Erythroblast (primary cell): ENCODE measurements around the gene TSPEAR.
"Not testable (repeated sequence)": the region's sequence is repeated elsewhere in the genome, so short reads cannot be mapped to it uniquely, and the experiment has no call there.

Source experiments
- DNase-seq, 2 experiments: peaks; one replicate each; lab custom pipeline; 2025; lab: John Stamatoyannopoulos, UW
- GATA1 ChIP-seq: IDR thresholded peaks from 2 replicates; pipeline ENCODE4 v1.6.1; 2011; ENCODE audit warnings: low read depth, mild to moderate bottlenecking, control low read depth, low read length, moderate library complexity
- POLR2A ChIP-seq: IDR thresholded peaks from 2 replicates; pipeline ENCODE4 v1.6.1; 2011; ENCODE audit warnings: mild to moderate bottlenecking, low read length

TSPEAR gene

GRCh38 chr21:44612669-44613229 is 98.6 kb downstream of the TSPEAR start:
- TF ChIP-seq GATA1 = no peak
- TF ChIP-seq POLR2A = no peak
- DNase-seq = no peak

- DNase-seq = no peak
- TF ChIP-seq GATA1 (no peak), POLR2A (no peak)
Observed at GRCh38 chr21:44612029-44612486, 99.3 kb downstream of the TSPEAR start, which contains the start of gene KRTAP10-8. KRTAP10-8 (plus strand) TSS chr21:44612079; CDS start chr21:44612101, 22 bp downstream.

DNA sequence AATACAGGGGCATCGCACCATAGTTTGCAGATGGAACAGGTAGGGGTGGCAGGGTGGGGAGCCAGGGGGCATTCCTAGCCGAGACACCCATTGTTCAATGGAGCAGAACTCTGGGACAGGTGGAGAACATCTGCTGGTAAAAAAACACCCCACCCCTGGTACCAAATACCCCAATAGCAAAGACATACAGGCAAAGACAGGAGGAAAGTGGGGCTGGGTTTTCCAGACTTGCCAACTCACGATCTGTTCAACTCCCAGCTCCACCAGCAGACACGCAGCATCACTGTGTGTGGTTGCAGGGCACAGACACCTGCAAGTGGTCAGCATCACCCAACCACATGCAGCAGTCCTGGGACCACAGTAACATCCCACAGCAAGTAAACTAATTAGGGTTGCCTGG is 99.8 kb downstream of the TSPEAR start:
- TF ChIP-seq POLR2A (no peak), GATA1 (no peak)
- no peak for DNase-seq

DNA sequence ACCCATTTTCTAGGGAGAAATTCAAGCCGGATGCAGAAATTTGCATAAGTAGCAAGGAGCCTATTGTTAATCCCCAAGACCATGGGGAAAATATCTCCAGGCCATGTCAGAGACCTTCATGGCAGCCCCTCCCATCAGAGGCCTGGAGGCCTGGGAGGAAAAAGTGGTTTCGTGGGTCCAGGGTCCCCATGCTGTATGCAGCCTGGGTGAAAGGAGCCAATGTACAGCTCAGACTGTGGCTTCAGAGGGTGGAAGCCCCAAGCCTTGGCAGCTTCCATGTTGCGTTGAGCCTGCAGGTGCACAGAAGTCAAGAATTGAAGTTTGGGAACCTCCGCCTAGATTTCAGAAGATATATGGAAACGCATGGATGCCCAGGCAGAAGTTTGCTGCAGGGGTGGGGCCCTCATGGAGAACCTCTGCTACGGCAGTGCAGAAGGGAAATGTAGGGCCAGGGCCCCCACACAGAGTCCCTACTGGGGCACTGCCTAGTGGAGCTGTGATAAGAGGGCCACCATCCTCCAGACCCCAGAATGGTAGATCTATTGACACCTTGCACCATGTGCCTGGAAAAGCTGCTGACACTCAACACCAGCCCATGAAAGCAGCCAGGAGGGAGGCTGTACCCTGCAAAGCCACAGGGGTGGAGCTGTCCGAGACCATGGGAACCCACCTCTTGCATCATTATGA is 101.1 kb downstream of the TSPEAR start:
- DNase-seq = not testable (repeated sequence)

DNA sequence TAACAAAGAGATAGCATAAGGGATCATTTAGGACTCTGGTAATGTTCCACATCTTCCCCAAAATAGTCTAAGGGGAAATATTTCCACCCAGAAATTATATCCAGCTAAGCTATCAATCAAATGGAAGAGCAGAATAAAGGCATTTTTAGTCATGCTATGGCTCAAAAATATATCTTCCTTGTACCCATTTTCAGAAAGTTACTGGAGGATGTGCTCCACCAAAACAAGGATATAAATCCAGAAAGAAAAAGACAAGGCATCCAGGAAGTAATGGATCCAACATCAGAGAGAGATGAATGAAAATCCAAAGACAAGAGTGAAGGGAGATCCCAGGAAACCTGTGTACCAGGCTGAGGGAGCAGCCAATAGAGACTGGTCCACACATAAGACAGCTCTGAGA is 102.2 kb downstream of the TSPEAR start:
- TF ChIP-seq POLR2A (no peak), GATA1 (no peak)
- DNase-seq = no peak

DNA sequence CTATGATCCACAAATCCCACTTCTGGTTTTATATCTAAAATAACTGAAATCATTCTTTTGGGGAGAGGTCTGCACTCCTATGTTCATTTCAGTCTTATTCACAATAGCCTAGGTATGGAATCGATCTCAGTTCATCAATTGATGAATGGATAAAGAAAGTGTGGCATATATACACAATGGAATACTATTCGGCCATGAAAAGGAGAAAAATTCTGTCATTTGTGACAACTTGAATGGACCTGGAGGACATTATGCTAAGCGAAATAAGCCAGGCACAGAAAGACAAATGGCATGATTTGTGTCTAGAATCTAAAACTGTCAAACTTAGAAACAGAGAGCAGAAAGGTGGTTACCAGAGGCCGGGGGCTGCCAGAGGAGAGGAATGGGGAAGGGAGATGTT is 104.9 kb downstream of the TSPEAR start:
- TF ChIP-seq POLR2A (no peak), GATA1 (no peak)
- DNase-seq = no peak

- TF ChIP-seq GATA1 (no peak), POLR2A (no peak)
- DNase-seq = no peak
Observed at GRCh38 chr21:44603911-44604310, 107.5 kb downstream of the TSPEAR start.

GRCh38 chr21:44603109-44603875 is 108.1 kb downstream of the TSPEAR start:
- no peak for DNase-seq
- TF ChIP-seq GATA1 (no peak), POLR2A (no peak)

GRCh38 chr21:44602463-44602850 is 108.9 kb downstream of the TSPEAR start:
- DNase-seq = no peak
- TF ChIP-seq GATA1 (no peak), POLR2A (no peak)

DNA sequence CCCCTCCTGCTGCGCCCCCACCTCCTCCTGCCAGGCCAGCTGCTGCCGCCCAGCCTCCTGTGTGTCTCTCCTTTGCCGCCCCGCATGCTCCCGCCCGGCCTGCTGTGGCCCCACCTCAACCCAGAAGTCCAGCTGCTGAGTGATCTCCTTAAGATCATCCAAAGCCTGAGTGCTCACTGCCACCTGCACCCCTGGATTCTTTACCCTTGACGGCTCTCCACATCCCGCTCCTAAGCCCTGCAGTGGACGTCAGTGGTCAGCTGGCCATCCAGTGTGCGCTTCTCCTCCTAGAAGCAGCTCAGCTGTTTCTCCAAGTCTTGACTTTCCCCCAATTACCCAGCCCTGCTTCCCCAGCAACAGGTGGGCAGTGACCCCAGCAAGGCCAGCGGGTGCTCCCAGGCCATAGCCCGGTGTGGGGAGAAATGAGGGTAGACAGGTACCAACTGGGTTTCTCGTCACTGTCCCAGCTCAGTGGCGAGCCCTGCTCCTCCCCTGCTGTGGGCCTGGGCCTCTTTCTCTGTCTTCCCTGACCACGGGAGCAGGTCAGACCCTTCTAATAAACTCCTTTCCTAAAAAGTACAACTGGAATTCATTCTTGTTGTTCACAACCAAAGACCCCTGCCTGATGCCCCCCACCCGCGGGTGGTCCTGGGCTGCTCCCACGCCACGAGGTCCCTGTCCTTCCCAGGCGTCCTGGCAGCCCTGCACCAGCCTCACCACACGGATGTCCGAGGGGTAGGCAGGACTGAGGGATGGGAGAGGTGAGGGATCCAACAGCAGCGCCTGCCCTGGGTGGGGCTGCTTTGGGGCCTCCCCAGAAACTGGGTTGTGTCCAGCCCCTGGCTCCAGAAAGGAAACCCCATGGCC is 109.5 kb downstream of the TSPEAR start:
- TF ChIP-seq GATA1 (no peak), POLR2A (no peak)
- no peak for DNase-seq

- not testable (repeated sequence) for DNase-seq
Observed at GRCh38 chr21:44601091-44601490, 110.3 kb downstream of the TSPEAR start.

DNA sequence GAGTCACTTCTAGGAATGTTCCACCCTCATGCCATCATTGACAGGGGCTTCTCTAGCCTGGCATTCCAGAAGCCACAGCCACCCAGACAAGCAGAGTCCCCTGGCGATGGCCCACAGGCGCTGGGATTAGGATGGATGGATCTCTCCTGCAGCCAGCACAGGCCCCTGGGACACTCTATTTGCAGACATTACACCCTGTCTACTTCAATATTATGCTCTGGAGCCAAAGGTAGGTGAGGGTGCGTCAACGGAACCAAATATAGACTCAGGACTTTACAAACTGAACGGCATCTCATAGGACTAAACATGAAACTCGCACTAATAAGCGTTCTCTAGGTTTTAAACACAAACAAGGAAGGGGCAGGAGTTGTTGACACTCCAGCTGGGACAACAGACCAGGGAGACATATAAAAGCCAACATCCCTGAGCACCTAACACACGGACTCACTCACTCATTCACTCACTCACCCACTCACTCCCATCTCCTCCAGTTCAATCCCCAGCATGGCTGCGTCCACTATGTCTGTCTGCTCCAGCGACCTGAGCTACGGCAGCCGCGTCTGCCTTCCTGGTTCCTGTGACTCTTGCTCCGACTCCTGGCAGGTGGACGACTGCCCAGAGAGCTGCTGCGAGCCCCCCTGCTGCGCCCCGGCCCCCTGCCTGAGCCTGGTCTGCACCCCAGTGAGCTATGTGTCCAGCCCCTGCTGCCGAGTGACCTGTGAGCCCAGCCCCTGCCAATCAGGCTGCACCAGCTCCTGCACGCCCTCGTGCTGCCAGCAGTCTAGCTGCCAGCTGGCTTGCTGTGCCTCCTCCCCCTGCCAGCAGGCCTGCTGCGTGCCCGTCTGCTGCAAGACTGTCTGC is 111.0 kb downstream of the TSPEAR start, which contains the start of gene KRTAP10-7:
Gene KRTAP10-7, plus strand, starts transcription at position 480 of the 861 bp plus-strand sequence. Its CDS starts 25 bp downstream, at position 505.
- not testable (repeated sequence) for DNase-seq
